Endodermal cell (in vitro differentiated cells): ENCODE measurements around the gene OVOL3. TPM values are rescaled to one million over a fixed set of nuclear protein-coding genes. Genes with fewer than 3 reads are reported as not detected.

Experiments
- DNase-seq: peaks from one replicate; pipeline ENCODE4 v3.0.0-alpha.2; 2017
- H3K27ac ChIP-seq: 2 replicates; pipeline ENCODE4 v1.5.1; 2013; ENCODE audit warnings: mild to moderate bottlenecking, low read depth, low read length, moderate library complexity
- H3K27me3 ChIP-seq: 2 replicates; pipeline ENCODE4 v1.6.1; 2013; ENCODE audit warnings: mild to moderate bottlenecking, low read length, moderate library complexity; ENCODE audit not compliant: insufficient read depth, control insufficient read depth, poor library complexity, severe bottlenecking
- H3K36me3 ChIP-seq: 2 replicates; pipeline ENCODE4 v1.7.0; 2013; ENCODE audit warnings: mild to moderate bottlenecking, low read length, moderate library complexity; ENCODE audit not compliant: control insufficient read depth, insufficient read depth
- H3K4me1 ChIP-seq: one replicate; pipeline ENCODE4 v1.7.0; 2013; ENCODE audit warnings: low read length; ENCODE audit not compliant: control insufficient read depth, insufficient read depth
- H3K4me3 ChIP-seq: 2 replicates; pipeline ENCODE4 v1.5.1; 2013; ENCODE audit warnings: mild to moderate bottlenecking, low read length, moderate library complexity
- H3K9ac ChIP-seq: 2 replicates; pipeline ENCODE4 v1.6.1; 2013; ENCODE audit warnings: mild to moderate bottlenecking, low read length, moderate library complexity; ENCODE audit not compliant: poor library complexity, severe bottlenecking; ENCODE audit errors: extremely low read depth
- H3K9me3 ChIP-seq: 2 replicates; pipeline ENCODE4 v1.6.1; 2013; ENCODE audit warnings: mild to moderate bottlenecking, low read length, moderate library complexity; ENCODE audit not compliant: control insufficient read depth
- H3K27ac Mint-ChIP-seq: 2 replicates; pipeline ENCODE4 v1.8.0; 2020; ENCODE audit warnings: mixed read lengths
- H3K27me3 Mint-ChIP-seq: 2 replicates; pipeline ENCODE4 v1.8.0; 2021; ENCODE audit warnings: mild to moderate bottlenecking, mixed read lengths; ENCODE audit not compliant: insufficient read depth
- H3K36me3 Mint-ChIP-seq: 2 replicates; pipeline ENCODE4 v1.8.0; 2020; ENCODE audit warnings: low read depth, mixed read lengths
- H3K4me1 Mint-ChIP-seq: 2 replicates; pipeline ENCODE4 v1.8.0; 2020; ENCODE audit warnings: mixed read lengths
- H3K4me3 Mint-ChIP-seq: 2 replicates; pipeline ENCODE4 v1.8.0; 2020; ENCODE audit warnings: mild to moderate bottlenecking, moderate library complexity, mixed read lengths
- H3K9me3 Mint-ChIP-seq: 2 replicates; pipeline ENCODE4 v1.8.0; 2020; ENCODE audit warnings: mild to moderate bottlenecking, mixed read lengths
- CTCF ChIP-seq: fragments of 200-600 bp; sonication (generic); conservative IDR thresholded peaks from 2 replicates; pipeline ENCODE4 v1.5.0; 2021; ENCODE audit warnings: antibody characterized with exemption, mild to moderate bottlenecking
- WGBS, 2 experiments: methylation state at CpG; one replicate each; pipeline versions ENCODE4 v1.1.5 to v1.1.7; 2013; ENCODE audit warnings: missing lambda C conversion rate in 2 of 2, mixed read lengths in 1 of 2; ENCODE audit not compliant: insufficient coverage in 1 of 2, insufficient read length in 1 of 2; 5-methylcytosine and 5-hydroxymethylcytosine counted together
- total RNA-seq, 2 donors: library from RNA; stranded (reverse); fragmentation: NEBNext Ultra II Directional in 1 of 2; extraction: Animal tissue kit (Norgen Biotek cat#: 25700) in 1 of 2; gene quantifications; 2 replicates in 1 of 2; 3 replicates in 1 of 2; pipeline ENCODE4 v1.2.1, GENCODE V29; 2021

OVOL3 gene
- total RNA-seq, 2 donors from 2014 or later = not detected

- Histone ChIP-seq H3K36me3 (peaks cover 43% of the 10 kb centered on the region), H3K27ac (no peak overlapping the region)
- WGBS, 2 experiments = 14 to 30% methylated on average over 19 to 42 of the region's 42 CpGs
Measured at GRCh38 chr19:36141039-36141927, 30.3 kb downstream of the OVOL3 start.

GRCh38 chr19:36142046-36142445 lies 31.1 kb downstream of the OVOL3 start:
- Mint-ChIP-seq H3K27ac (peak overlapping the region; percentile 90), H3K4me1 (peaks cover 9% of the 10 kb centered on the region), H3K27me3 (no peaks in the 10 kb centered on the region), H3K4me3 (peak overlapping the region; percentile 99), H3K9me3 (no peaks in the 10 kb centered on the region), H3K36me3 (peaks cover 50% of the 10 kb centered on the region)
- no peak overlapping the region for H3K9ac ChIP-seq
- H3K4me3 ChIP-seq = peak overlapping the region; percentile 90
- H3K27ac ChIP-seq = no peak overlapping the region
- H3K36me3 ChIP-seq = peaks cover 50% of the 10 kb centered on the region
- TF ChIP-seq CTCF = no peak
- H3K4me1 ChIP-seq = no peaks in the 10 kb centered on the region
- WGBS, 2 experiments = 96 to 97% methylated on average over 6 to 14 of the region's 14 CpGs
- H3K27me3 ChIP-seq = no peaks in the 10 kb centered on the region
- no peaks in the 10 kb centered on the region for H3K9me3 ChIP-seq
- no peak for DNase-seq

More at GRCh38 chr19:36141039-36141927, 30.3 kb downstream of the OVOL3 start:
- Mint-ChIP-seq H3K27ac (peak overlapping the region; percentile 90), H3K9me3 (no peaks in the 10 kb centered on the region), H3K36me3 (peaks cover 42% of the 10 kb centered on the region), H3K27me3 (peaks cover 2% of the 10 kb centered on the region), H3K4me1 (peaks cover 13% of the 10 kb centered on the region), H3K4me3 (peak overlapping the region; percentile 99)
- Histone ChIP-seq H3K9me3 (no peaks in the 10 kb centered on the region), H3K27me3 (no peaks in the 10 kb centered on the region), H3K4me3 (peak overlapping the region; percentile 90), H3K4me1 (no peaks in the 10 kb centered on the region), H3K9ac (no peak overlapping the region)
- peak; percentile 100 for DNase-seq
- TF ChIP-seq CTCF = no peak

GRCh38 chr19:36142496-36142895 lies 31.6 kb downstream of the OVOL3 start:
- Histone ChIP-seq H3K9me3 (no peaks in the 10 kb centered on the region), H3K9ac (no peak overlapping the region), H3K4me3 (no peak overlapping the region), H3K36me3 (peaks cover 54% of the 10 kb centered on the region), H3K4me1 (no peaks in the 10 kb centered on the region), H3K27ac (no peak overlapping the region), H3K27me3 (no peaks in the 10 kb centered on the region)
- WGBS, 2 experiments = 93 to 94% methylated on average over 5 to 9 of the region's 9 CpGs
- peak overlapping the region; percentile 13 for H3K4me3 Mint-ChIP-seq
- H3K9me3 Mint-ChIP-seq = no peaks in the 10 kb centered on the region
- TF ChIP-seq CTCF = no peak
- H3K4me1 Mint-ChIP-seq = peaks cover 9% of the 10 kb centered on the region
- peaks cover 53% of the 10 kb centered on the region for H3K36me3 Mint-ChIP-seq
- H3K27ac Mint-ChIP-seq = peak overlapping the region; percentile 61
- no peaks in the 10 kb centered on the region for H3K27me3 Mint-ChIP-seq
- no peak for DNase-seq
